Hepatocyte (in vitro differentiated cells): ENCODE results near the gene FNBP1L. TPM values are rescaled to one million over a fixed set of nuclear protein-coding genes. Genes with fewer than 3 reads are reported as not detected.

Source experiments
- DNase-seq: peaks from one replicate; pipeline ENCODE4 v3.0.0-alpha.2; 2016; ENCODE audit warnings: low spot score
- H2AFZ ChIP-seq: fragments of 200-600 bp; sonication (generic); 2 replicates; pipeline ENCODE4 v1.6.0; 2016; ENCODE audit warnings: antibody characterized with exemption, mild to moderate bottlenecking
- H3K27ac ChIP-seq: fragments of 200-600 bp; sonication (generic); 2 replicates; pipeline ENCODE4 v1.5.1; 2016; ENCODE audit warnings: mild to moderate bottlenecking
- H3K27me3 ChIP-seq: fragments of 200-600 bp; sonication (generic); 2 replicates; pipeline ENCODE4 v1.6.1; 2016
- H3K36me3 ChIP-seq: fragments of 200-600 bp; sonication (generic); replicated peaks from 2 replicates; pipeline ENCODE4 v1.5.1; 2016; ENCODE audit warnings: low read depth; ENCODE audit not compliant: insufficient read depth
- H3K4me1 ChIP-seq: fragments of 200-600 bp; sonication (generic); 2 replicates; pipeline ENCODE4 v1.5.1; 2016; ENCODE audit warnings: mild to moderate bottlenecking, moderate library complexity; ENCODE audit not compliant: insufficient read depth
- H3K4me2 ChIP-seq: fragments of 200-600 bp; sonication (generic); 2 replicates; pipeline ENCODE4 v1.6.0; 2016
- H3K4me3 ChIP-seq: fragments of 200-600 bp; sonication (generic); 2 replicates; pipeline ENCODE4 v1.5.1; 2016; ENCODE audit warnings: mild to moderate bottlenecking
- H3K79me2 ChIP-seq: fragments of 200-600 bp; sonication (generic); 2 replicates; pipeline ENCODE4 v1.6.0; 2017; ENCODE audit warnings: mild to moderate bottlenecking
- H3K9me2 ChIP-seq: fragments of 200-600 bp; sonication (generic); replicated peaks from 2 replicates; pipeline ENCODE4 v1.6.0; 2017; ENCODE audit warnings: mild to moderate bottlenecking; ENCODE audit not compliant: insufficient read depth
- H3K9me3 ChIP-seq: fragments of 200-600 bp; sonication (generic); 2 replicates; pipeline ENCODE4 v1.5.1; 2016; ENCODE audit warnings: low read depth, mild to moderate bottlenecking
- H4K20me1 ChIP-seq: fragments of 200-600 bp; sonication (generic); 2 replicates; pipeline ENCODE4 v1.6.0; 2016; ENCODE audit warnings: mild to moderate bottlenecking; ENCODE audit not compliant: insufficient read depth, poor library complexity, severe bottlenecking
- EZH2 ChIP-seq: fragments of 200-600 bp; sonication (generic); IDR thresholded peaks from 2 replicates; pipeline ENCODE4 v1.6.1; 2016; ENCODE audit warnings: antibody characterized with exemption, mild to moderate bottlenecking, borderline replicate concordance
- EZH2phosphoT487 ChIP-seq: fragments of 200-600 bp; sonication (generic); IDR thresholded peaks from one replicate; pipeline ENCODE4 v1.6.1; 2018; ENCODE audit warnings: antibody characterized with exemption, mild to moderate bottlenecking, low read depth, moderate library complexity; ENCODE audit not compliant: unreplicated experiment, severe bottlenecking
- WGBS: methylation state at CpG from one replicate; pipeline ENCODE4 v1.1.6; 2016; ENCODE audit warnings: low lambda C conversion rate; ENCODE audit errors: missing lambda C conversion rate; 5-methylcytosine and 5-hydroxymethylcytosine counted together
- polyA plus RNA-seq: library from polyadenylated mRNA; unstranded; fragments of >200 nt; fragmentation: Nextera tagmentation; extraction: Ambion mirVana; gene quantifications from 2 replicates; pipeline ENCODE4 v1.2.1, GENCODE V29; 2016
- total RNA-seq: library from RNA; depleted of rRNA; stranded (reverse); fragments of >200 nt; gene quantifications from 2 replicates; pipeline ENCODE4 v1.2.3, GENCODE V29; 2014
- TF ChIP-seq, protein P1 (sequence below): fragments of 200-600 bp; sonication (generic); IDR thresholded peaks from 2 replicates; pipeline ENCODE4 v1.5.1; 2016; ENCODE audit warnings: antibody characterized with exemption, mild to moderate bottlenecking; ENCODE audit not compliant: poor library complexity

FNBP1L gene
- total and polyA plus RNA-seq, 2 experiments from 2014 or later, result 46.8 to 98.8 TPM

DNA sequence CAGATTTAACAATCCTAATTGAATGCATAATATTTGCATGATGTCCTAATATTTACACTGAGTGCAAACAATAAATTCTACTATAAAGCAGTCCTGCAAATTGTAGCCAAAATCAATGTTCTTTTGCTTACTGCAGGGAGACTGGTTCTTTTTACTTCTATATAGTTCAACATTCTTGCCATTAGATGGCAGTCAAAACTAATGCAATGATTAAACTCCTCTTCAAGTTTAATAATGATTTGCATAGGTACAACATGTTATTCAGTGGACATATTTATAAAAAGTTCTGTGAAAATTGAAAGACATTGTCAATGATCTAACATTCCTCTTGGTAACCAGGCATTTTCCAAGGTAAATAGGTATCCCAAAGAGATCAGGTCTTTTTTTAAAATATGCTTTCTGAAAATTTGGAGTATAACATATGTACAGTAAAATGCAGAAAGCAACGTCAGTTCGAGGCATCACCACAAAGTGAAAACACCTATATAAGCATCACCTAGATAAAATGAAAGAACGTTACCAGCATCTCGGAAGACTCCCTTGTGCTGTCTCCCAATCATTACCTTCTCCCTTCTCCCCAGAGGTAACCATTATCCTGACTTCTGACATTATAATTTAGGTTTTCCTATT, 9.8 kb upstream of the FNBP1L start:
- Histone ChIP-seq H4K20me1 (no peaks in the 10 kb centered on the region), H3K79me2 (no peaks in the 10 kb centered on the region), H3K27ac (no peak overlapping the region), H3K4me3 (no peak overlapping the region), H3K27me3 (no peaks in the 10 kb centered on the region), H2AFZ (no peak overlapping the region), H3K9me2 (no peaks in the 10 kb centered on the region), H3K4me2 (no peak overlapping the region), H3K9me3 (no peaks in the 10 kb centered on the region), H3K36me3 (no peaks in the 10 kb centered on the region), H3K4me1 (no peaks in the 10 kb centered on the region)
- DNase-seq, result peak; percentile 49
- WGBS, result 62% methylated on average over 4 of the region's 4 CpGs
- no peak for TF ChIP-seq EZH2phosphoT487
- TF ChIP-seq, protein P1, sequence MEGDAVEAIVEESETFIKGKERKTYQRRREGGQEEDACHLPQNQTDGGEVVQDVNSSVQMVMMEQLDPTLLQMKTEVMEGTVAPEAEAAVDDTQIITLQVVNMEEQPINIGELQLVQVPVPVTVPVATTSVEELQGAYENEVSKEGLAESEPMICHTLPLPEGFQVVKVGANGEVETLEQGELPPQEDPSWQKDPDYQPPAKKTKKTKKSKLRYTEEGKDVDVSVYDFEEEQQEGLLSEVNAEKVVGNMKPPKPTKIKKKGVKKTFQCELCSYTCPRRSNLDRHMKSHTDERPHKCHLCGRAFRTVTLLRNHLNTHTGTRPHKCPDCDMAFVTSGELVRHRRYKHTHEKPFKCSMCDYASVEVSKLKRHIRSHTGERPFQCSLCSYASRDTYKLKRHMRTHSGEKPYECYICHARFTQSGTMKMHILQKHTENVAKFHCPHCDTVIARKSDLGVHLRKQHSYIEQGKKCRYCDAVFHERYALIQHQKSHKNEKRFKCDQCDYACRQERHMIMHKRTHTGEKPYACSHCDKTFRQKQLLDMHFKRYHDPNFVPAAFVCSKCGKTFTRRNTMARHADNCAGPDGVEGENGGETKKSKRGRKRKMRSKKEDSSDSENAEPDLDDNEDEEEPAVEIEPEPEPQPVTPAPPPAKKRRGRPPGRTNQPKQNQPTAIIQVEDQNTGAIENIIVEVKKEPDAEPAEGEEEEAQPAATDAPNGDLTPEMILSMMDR, result peak; percentile 71

DNA sequence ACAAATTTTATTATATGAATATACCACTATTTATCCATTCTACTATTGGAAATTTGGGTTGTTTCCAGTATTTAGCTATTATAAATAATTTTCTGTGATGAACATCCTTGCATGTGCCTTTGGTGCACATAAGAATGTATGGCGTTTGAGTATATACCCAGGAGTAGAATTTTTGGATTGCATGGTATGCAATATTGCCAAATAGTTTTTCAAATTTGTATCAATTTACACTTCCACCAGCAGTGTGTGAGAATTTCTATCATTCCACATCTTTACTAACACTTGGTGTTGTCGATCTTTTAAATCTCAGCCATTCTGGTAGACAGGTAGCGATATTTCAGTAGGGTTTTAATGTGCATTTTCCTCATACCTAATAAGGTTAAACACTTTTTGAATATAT, 9.2 kb upstream of the FNBP1L start:
- no peak overlapping the region for H2AFZ ChIP-seq
- 91% methylated on average over 3 of the region's 3 CpGs for WGBS
- no peak overlapping the region for H3K4me3 ChIP-seq
- no peaks in the 10 kb centered on the region for H3K79me2 ChIP-seq
- TF ChIP-seq, protein P1, result no peak
- TF ChIP-seq EZH2, result no peak
- no peak for TF ChIP-seq EZH2phosphoT487
- no peaks in the 10 kb centered on the region for H3K36me3 ChIP-seq
- no peak overlapping the region for H3K4me2 ChIP-seq
- no peaks in the 10 kb centered on the region for H3K27me3 ChIP-seq
- no peaks in the 10 kb centered on the region for H3K9me3 ChIP-seq
- no peaks in the 10 kb centered on the region for H3K9me2 ChIP-seq
- no peak for DNase-seq
- H3K27ac ChIP-seq, result no peak overlapping the region
- H4K20me1 ChIP-seq, result no peaks in the 10 kb centered on the region
- no peaks in the 10 kb centered on the region for H3K4me1 ChIP-seq

DNA sequence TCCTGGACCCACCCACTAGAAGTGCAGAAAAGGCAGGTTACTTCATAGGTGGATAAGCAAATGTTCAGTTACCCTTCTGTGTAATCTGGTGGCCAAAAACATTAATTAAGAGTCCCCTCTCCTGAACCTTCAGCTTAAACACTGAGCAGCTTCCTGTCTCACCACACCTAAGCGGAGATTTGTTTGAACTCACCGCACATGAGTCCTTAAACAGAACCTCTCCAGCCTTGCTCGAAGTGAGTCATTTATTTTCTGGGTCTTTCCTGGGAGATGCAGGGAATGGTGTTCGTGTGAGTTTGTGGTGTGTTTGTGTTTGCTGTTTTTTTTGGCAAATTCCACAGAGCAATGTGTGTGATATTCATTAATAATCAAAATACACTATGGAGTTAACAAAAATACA, 7.6 kb upstream of the FNBP1L start:
- no peak overlapping the region for H2AFZ ChIP-seq
- no peaks in the 10 kb centered on the region for H3K9me2 ChIP-seq
- H3K27ac ChIP-seq, result no peak overlapping the region
- no peaks in the 10 kb centered on the region for H3K79me2 ChIP-seq
- 74% methylated on average over 4 of the region's 4 CpGs for whole genome bisulfite sequencing
- H3K27me3 ChIP-seq, result no peaks in the 10 kb centered on the region
- no peaks in the 10 kb centered on the region for H3K36me3 ChIP-seq
- no peaks in the 10 kb centered on the region for H4K20me1 ChIP-seq
- H3K4me3 ChIP-seq, result no peak overlapping the region
- no peak for DNase-seq
- no peaks in the 10 kb centered on the region for H3K9me3 ChIP-seq
- TF ChIP-seq EZH2 (no peak), EZH2phosphoT487 (no peak)
- TF ChIP-seq, protein P1, result no peak
- H3K4me1 ChIP-seq, result no peaks in the 10 kb centered on the region
- no peak overlapping the region for H3K4me2 ChIP-seq
